Measurements from ENCODE around the gene PBX2. TPM values are rescaled to one million over a fixed set of nuclear protein-coding genes. Genes with fewer than 3 reads are reported as not detected.

PBX2 gene
- total RNA-seq, 1 experiment from 2014 or later, result 84.0 TPM

- H3K9me3 ChIP-seq (ENCODE audit: low read depth, low read length, poor library complexity, severe bottlenecking), result no peaks in the 10 kb centered on the region
- no peak overlapping the region for H3K4me3 ChIP-seq (ENCODE audit: low read depth, low read length, poor library complexity, severe bottlenecking)
- peaks cover 7% of the 10 kb centered on the region for H3K4me1 ChIP-seq (ENCODE audit: insufficient read depth, low read length, poor library complexity, severe bottlenecking)
- intact Hi-C loops (cut with micrococcal nuclease; ENCODE audit: unreplicated experiment), result no loop called here
- H3K27me3 ChIP-seq (replicated peaks; ENCODE audit: insufficient read depth, low read depth, low read length, poor library complexity), result no peaks in the 10 kb centered on the region
- TF ChIP-seq CTCF (conservative IDR thresholded peaks at IDR 0.05; ENCODE audit: low read depth, low read length) (no peak), EZH2 (IDR thresholded peaks at IDR 0.05; ENCODE audit: borderline replicate concordance, low read depth, low read length, poor library complexity, severe bottlenecking) (no peak)
- CTCF ChIA-PET, result no interaction called here
- peak overlapping the region; percentile 37 for H3K27ac ChIP-seq (ENCODE audit: low read depth, low read length, poor library complexity, severe bottlenecking)
- H3K36me3 ChIP-seq (ENCODE audit: insufficient read depth, low read length, poor library complexity, severe bottlenecking), result peaks cover 45% of the 10 kb centered on the region
- BruUV-seq (replicated peaks), result no TSS peak
- no peak for DNase-seq (ENCODE audit: low spot score)
- POLR2A ChIA-PET (ENCODE audit: low non-redundant PET), result no interaction called here
Measured at GRCh38 chr6:32183483-32184083, 6.4 kb downstream of the PBX2 start.

DNA sequence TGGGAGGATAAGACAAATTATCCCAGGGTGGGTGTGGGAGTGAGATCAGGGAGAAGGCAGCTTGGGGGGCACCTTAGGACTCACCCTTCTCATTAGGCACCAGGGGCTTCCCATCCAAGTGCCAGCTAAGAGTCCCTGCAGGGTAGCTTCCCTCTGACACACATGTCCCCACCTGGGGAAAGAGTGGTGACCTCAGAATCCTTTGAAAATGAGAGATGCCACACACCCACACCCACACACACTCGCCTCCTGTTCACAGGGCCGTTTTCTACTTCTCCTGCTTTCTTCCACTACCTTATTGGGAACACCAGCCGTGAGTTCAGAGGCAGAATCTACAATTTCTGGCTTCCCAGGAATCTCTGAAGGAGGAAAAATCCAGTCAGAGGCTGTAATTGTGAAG, 7.0 kb downstream of the PBX2 start:
- H3K4me3 ChIP-seq (ENCODE audit: low read depth, low read length, poor library complexity, severe bottlenecking), result no peak overlapping the region
- DNase-seq (ENCODE audit: low spot score), result no peak
- peak overlapping the region; percentile 37 for H3K27ac ChIP-seq (ENCODE audit: low read depth, low read length, poor library complexity, severe bottlenecking)
- intact Hi-C loops (cut with micrococcal nuclease; ENCODE audit: unreplicated experiment), result no loop called here
- CTCF ChIA-PET, result no interaction called here
- TF ChIP-seq EZH2 (IDR thresholded peaks at IDR 0.05; ENCODE audit: borderline replicate concordance, low read depth, low read length, poor library complexity, severe bottlenecking) (no peak), CTCF (conservative IDR thresholded peaks at IDR 0.05; ENCODE audit: low read depth, low read length) (no peak)
- peaks cover 7% of the 10 kb centered on the region for H3K4me1 ChIP-seq (ENCODE audit: insufficient read depth, low read length, poor library complexity, severe bottlenecking)
- no TSS peak for BruUV-seq (replicated peaks)
- no peaks in the 10 kb centered on the region for H3K27me3 ChIP-seq (replicated peaks; ENCODE audit: insufficient read depth, low read depth, low read length, poor library complexity)
- H3K36me3 ChIP-seq (ENCODE audit: insufficient read depth, low read length, poor library complexity, severe bottlenecking), result peaks cover 45% of the 10 kb centered on the region
- POLR2A ChIA-PET (ENCODE audit: low non-redundant PET), result no interaction called here
- no peaks in the 10 kb centered on the region for H3K9me3 ChIP-seq (ENCODE audit: low read depth, low read length, poor library complexity, severe bottlenecking)

GRCh38 chr6:32182555-32182981, 7.4 kb downstream of the PBX2 start:
- Histone ChIP-seq H3K27ac (ENCODE audit: low read depth, low read length, poor library complexity, severe bottlenecking) (peak overlapping the region; percentile 37), H3K36me3 (ENCODE audit: insufficient read depth, low read length, poor library complexity, severe bottlenecking) (peaks cover 40% of the 10 kb centered on the region), H3K9me3 (ENCODE audit: low read depth, low read length, poor library complexity, severe bottlenecking) (no peaks in the 10 kb centered on the region), H3K4me1 (ENCODE audit: insufficient read depth, low read length, poor library complexity, severe bottlenecking) (peaks cover 7% of the 10 kb centered on the region), H3K27me3 (replicated peaks; ENCODE audit: insufficient read depth, low read depth, low read length, poor library complexity) (no peaks in the 10 kb centered on the region), H3K4me3 (ENCODE audit: low read depth, low read length, poor library complexity, severe bottlenecking) (no peak overlapping the region)
- no peak for DNase-seq (ENCODE audit: low spot score)
- CTCF ChIA-PET, result no interaction called here
- intact Hi-C loops (cut with micrococcal nuclease; ENCODE audit: unreplicated experiment), result no loop called here
- no peak for TF ChIP-seq CTCF (conservative IDR thresholded peaks at IDR 0.05; ENCODE audit: low read depth, low read length)
- TF ChIP-seq EZH2 (IDR thresholded peaks at IDR 0.05; ENCODE audit: borderline replicate concordance, low read depth, low read length, poor library complexity, severe bottlenecking), result no peak
- BruUV-seq (replicated peaks), result no TSS peak
- POLR2A ChIA-PET (ENCODE audit: low non-redundant PET), result no interaction called here

All from A673 (cell line).